Measurements from ENCODE around the gene MRPL51.

MRPL51 gene

DNA sequence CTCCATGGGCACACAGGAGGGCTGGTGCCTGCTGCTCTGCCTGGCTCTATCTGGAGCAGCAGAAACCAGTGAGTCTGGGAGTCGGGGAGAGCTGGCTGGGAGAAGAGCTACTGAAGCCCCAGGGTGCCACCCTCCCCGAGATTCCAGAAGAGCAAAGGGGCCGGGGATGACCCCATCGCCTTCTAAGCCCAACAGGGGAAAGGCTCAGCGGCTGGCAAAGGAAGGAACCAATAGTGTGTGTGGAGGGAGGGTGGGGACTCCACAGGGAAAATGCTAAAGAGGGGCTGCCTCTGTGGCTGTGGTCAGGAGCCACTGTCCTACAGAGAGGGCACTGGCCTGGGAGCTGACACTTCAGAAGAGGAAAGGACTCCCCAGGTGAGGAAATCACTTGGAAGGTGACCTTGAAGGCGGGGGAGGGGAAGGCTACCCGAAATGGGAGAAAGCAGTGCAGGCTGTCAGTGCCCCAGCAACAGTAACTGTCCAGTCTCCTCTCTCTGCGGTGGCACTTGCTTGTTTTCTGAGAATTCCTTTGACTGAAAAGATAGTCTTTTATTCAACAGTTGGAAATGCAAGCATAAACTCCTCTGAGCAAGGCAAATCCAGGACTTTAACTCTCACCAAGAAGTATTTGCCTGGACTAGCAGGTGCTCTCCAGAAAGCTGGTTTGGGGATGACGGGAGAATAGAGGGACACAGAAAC, 40.7 kb downstream of the MRPL51 start:
- Histone ChIP-seq H3K23ac (ENCODE audit: low read depth, low read length, poor library complexity) (peak overlapping the region; percentile 46), H2AFZ (ENCODE audit: low read length) (peak overlapping the region; percentile 84), H3K36me3 (replicated peaks in 1 of 2; ENCODE audit: control insufficient read depth in 2 of 2, insufficient read depth in 2 of 2, low read length in 2 of 2) (peaks cover 1 to 3% of the 10 kb centered on the region in 2 donors), H2AK5ac (ENCODE audit: low read depth, low read length) (peak overlapping the region; percentile 86), H3K4me1 (ENCODE audit: control insufficient read depth in 2 of 2, insufficient read depth in 1 of 2, low read depth in 1 of 2, low read length in 2 of 2) (peaks cover 23 to 32% of the 10 kb centered on the region in 2 donors), H3K4me2 (ENCODE audit: insufficient read depth, low read length, poor library complexity, severe bottlenecking) (no peak overlapping the region), H3K9ac (ENCODE audit: low read depth, low read length, poor library complexity) (peak overlapping the region; percentile 79), H3K27me3 (ENCODE audit: control insufficient read depth in 3 of 3, insufficient read depth in 3 of 3, low read depth in 1 of 3, low read length in 3 of 3) (no peaks in the 10 kb centered on the region), H4K8ac (ENCODE audit: low read depth, low read length) (peak overlapping the region; percentile 94), H3K18ac (ENCODE audit: low read length) (peak overlapping the region; percentile 66), H2BK120ac (ENCODE audit: low read depth, low read length) (peak overlapping the region; percentile 48), H3K79me1 (ENCODE audit: low read depth, low read length) (peaks cover 3% of the 10 kb centered on the region), H3K4me3 (ENCODE audit: low read length in 2 of 2) (peak overlapping the region in 1 of 2 donors; percentile 46), H4K91ac (ENCODE audit: low read depth, low read length, poor library complexity) (peak overlapping the region; percentile 47), H2BK5ac (ENCODE audit: low read length) (peak overlapping the region; percentile 82), H3K14ac (ENCODE audit: low read length) (peak overlapping the region; percentile 25), H2BK15ac (ENCODE audit: low read length) (peak overlapping the region; percentile 33), H2BK12ac (ENCODE audit: low read length) (peak overlapping the region; percentile 87), H3K27ac (replicated peaks; ENCODE audit: low read length) (peak overlapping the region; percentile 91), H3K4ac (ENCODE audit: low read length) (no peak overlapping the region), H3K9me3 (replicated peaks in 1 of 2; ENCODE audit: control insufficient read depth in 2 of 2, insufficient read depth in 1 of 2, low read depth in 1 of 2, low read length in 2 of 2) (no peaks in the 10 kb centered on the region)
- DNase-seq (ENCODE audit: low spot score): no peak
- no CpG with 5 or more reads among the region's 9 CpGs for WGBS, 2 donors (ENCODE audit: extremely low coverage in 2 of 2, insufficient read length in 2 of 2, insufficient replicate concordance in 1 of 2)

GRCh38 chr12:6451348-6452244, 41.5 kb downstream of the MRPL51 start, which contains the start of gene TAPBPL:
Gene TAPBPL (plus strand): TSS chr12:6452042. CDS start chr12:6452249, 207 bp downstream.
- H4K91ac ChIP-seq (ENCODE audit: low read depth, low read length, poor library complexity): peak within 1 kb of the TSS; percentile 47
- no CpG with 5 or more reads among the region's 27 CpGs for WGBS, 2 donors (ENCODE audit: extremely low coverage in 2 of 2, insufficient read length in 2 of 2, insufficient replicate concordance in 1 of 2)

DNA sequence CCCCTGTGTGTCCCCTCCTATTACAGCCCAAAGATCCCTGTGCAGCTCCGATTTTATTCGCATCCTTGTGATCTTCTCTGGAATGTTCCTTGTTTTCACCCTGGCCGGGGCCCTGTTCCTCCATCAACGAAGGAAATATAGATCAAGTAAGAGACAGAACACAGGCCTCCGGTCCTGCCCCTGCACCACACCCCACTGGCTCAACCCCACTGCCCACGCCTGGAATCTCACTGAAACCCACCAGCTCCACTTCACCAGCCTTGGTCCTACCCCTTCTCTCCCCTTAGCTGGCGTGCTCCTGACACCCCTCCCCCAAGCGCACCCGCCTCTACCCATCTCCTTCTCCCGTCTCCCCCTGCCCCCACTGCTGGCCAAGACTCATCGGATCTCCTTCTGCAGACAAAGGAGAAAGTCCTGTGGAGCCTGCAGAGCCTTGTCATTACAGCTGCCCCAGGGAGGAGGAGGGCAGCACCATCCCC, 42.2 kb downstream of the MRPL51 start:
- no peak for DNase-seq (ENCODE audit: low spot score)
- H3K9ac ChIP-seq (ENCODE audit: low read depth, low read length, poor library complexity): peak overlapping the region; percentile 33
- H3K9me3 ChIP-seq (replicated peaks in 1 of 2; ENCODE audit: control insufficient read depth in 2 of 2, insufficient read depth in 1 of 2, low read depth in 1 of 2, low read length in 2 of 2): no peaks in the 10 kb centered on the region
- H3K14ac ChIP-seq (ENCODE audit: low read length): no peak overlapping the region
- H3K4me3 ChIP-seq (ENCODE audit: low read length in 2 of 2): peak overlapping the region; percentile 44 to 46
- peak overlapping the region; percentile 91 for H3K27ac ChIP-seq (replicated peaks; ENCODE audit: low read length)
- H2AK5ac ChIP-seq (ENCODE audit: low read depth, low read length): no peak overlapping the region
- H3K4me1 ChIP-seq (ENCODE audit: control insufficient read depth in 2 of 2, insufficient read depth in 1 of 2, low read depth in 1 of 2, low read length in 2 of 2): peaks cover 23 to 32% of the 10 kb centered on the region in 2 donors
- H3K79me1 ChIP-seq (ENCODE audit: low read depth, low read length): peaks cover 3% of the 10 kb centered on the region
- peak overlapping the region; percentile 66 for H3K18ac ChIP-seq (ENCODE audit: low read length)
- H3K4ac ChIP-seq (ENCODE audit: low read length): no peak overlapping the region
- H2BK15ac ChIP-seq (ENCODE audit: low read length): peak overlapping the region; percentile 30
- no peak overlapping the region for H3K23ac ChIP-seq (ENCODE audit: low read depth, low read length, poor library complexity)
- H2BK120ac ChIP-seq (ENCODE audit: low read depth, low read length): no peak overlapping the region
- peak overlapping the region; percentile 11 for H2BK12ac ChIP-seq (ENCODE audit: low read length)
- H3K36me3 ChIP-seq (replicated peaks in 1 of 2; ENCODE audit: control insufficient read depth in 2 of 2, insufficient read depth in 2 of 2, low read length in 2 of 2): no peaks in the 10 kb centered on the region
- H4K91ac ChIP-seq (ENCODE audit: low read depth, low read length, poor library complexity): peak overlapping the region; percentile 39
- no peak overlapping the region for H4K8ac ChIP-seq (ENCODE audit: low read depth, low read length)
- peak overlapping the region; percentile 82 for H2BK5ac ChIP-seq (ENCODE audit: low read length)
- peak overlapping the region; percentile 84 for H2AFZ ChIP-seq (ENCODE audit: low read length)
- peak overlapping the region; percentile 55 for H3K4me2 ChIP-seq (ENCODE audit: insufficient read depth, low read length, poor library complexity, severe bottlenecking)
- no CpG with 5 or more reads among the region's 11 CpGs for WGBS, 2 donors (ENCODE audit: extremely low coverage in 2 of 2, insufficient read length in 2 of 2, insufficient replicate concordance in 1 of 2)
- no peaks in the 10 kb centered on the region for H3K27me3 ChIP-seq (ENCODE audit: control insufficient read depth in 3 of 3, insufficient read depth in 3 of 3, low read depth in 1 of 3, low read length in 3 of 3)

More at GRCh38 chr12:6451348-6452244, 41.5 kb downstream of the MRPL51 start, which contains the start of gene TAPBPL:
- H2AK5ac ChIP-seq (ENCODE audit: low read depth, low read length): peak within 1 kb of the TSS; percentile 86
- H4K8ac ChIP-seq (ENCODE audit: low read depth, low read length): peak within 1 kb of the TSS; percentile 94
- peaks cover 23 to 32% of the 10 kb centered on the region in 2 donors for H3K4me1 ChIP-seq (ENCODE audit: control insufficient read depth in 2 of 2, insufficient read depth in 1 of 2, low read depth in 1 of 2, low read length in 2 of 2)
- H3K36me3 ChIP-seq (replicated peaks in 1 of 2; ENCODE audit: control insufficient read depth in 2 of 2, insufficient read depth in 2 of 2, low read length in 2 of 2): no peaks in the 10 kb centered on the region
- H2BK120ac ChIP-seq (ENCODE audit: low read depth, low read length): peak within 1 kb of the TSS; percentile 48
- H3K4ac ChIP-seq (ENCODE audit: low read length): no peak within 1 kb of the TSS
- H2AFZ ChIP-seq (ENCODE audit: low read length): peak within 1 kb of the TSS; percentile 84
- peaks cover 3% of the 10 kb centered on the region for H3K79me1 ChIP-seq (ENCODE audit: low read depth, low read length)
- H2BK15ac ChIP-seq (ENCODE audit: low read length): peak within 1 kb of the TSS; percentile 33
- no peaks in the 10 kb centered on the region for H3K27me3 ChIP-seq (ENCODE audit: control insufficient read depth in 3 of 3, insufficient read depth in 3 of 3, low read depth in 1 of 3, low read length in 3 of 3)
- peak within 1 kb of the TSS; percentile 55 for H3K4me2 ChIP-seq (ENCODE audit: insufficient read depth, low read length, poor library complexity, severe bottlenecking)
- peak within 1 kb of the TSS; percentile 25 for H3K14ac ChIP-seq (ENCODE audit: low read length)
- H3K9me3 ChIP-seq (replicated peaks in 1 of 2; ENCODE audit: control insufficient read depth in 2 of 2, insufficient read depth in 1 of 2, low read depth in 1 of 2, low read length in 2 of 2): no peaks in the 10 kb centered on the region
- DNase-seq (ENCODE audit: low spot score): no peak
- peak within 1 kb of the TSS; percentile 66 for H3K18ac ChIP-seq (ENCODE audit: low read length)
- peak within 1 kb of the TSS; percentile 91 for H3K27ac ChIP-seq (replicated peaks; ENCODE audit: low read length)
- peak within 1 kb of the TSS; percentile 82 for H2BK5ac ChIP-seq (ENCODE audit: low read length)
- H3K9ac ChIP-seq (ENCODE audit: low read depth, low read length, poor library complexity): peak within 1 kb of the TSS; percentile 79
- peak within 1 kb of the TSS; percentile 87 for H2BK12ac ChIP-seq (ENCODE audit: low read length)
- H3K4me3 ChIP-seq (ENCODE audit: low read length in 2 of 2): peak within 1 kb of the TSS; percentile 44 to 46
- H3K23ac ChIP-seq (ENCODE audit: low read depth, low read length, poor library complexity): peak within 1 kb of the TSS; percentile 46

Data from neuronal stem cell (in vitro differentiated cells).